Mucosa of descending colon (tissue), 3 donors: ENCODE data around the gene SNED1. TPM values are rescaled to one million over a fixed set of nuclear protein-coding genes. Genes with fewer than 3 reads are reported as not detected.

Experiments
- ATAC-seq: fragments of 200-7000 bp; cut with Tn5 transposase; one replicate; pipeline ENCODE4 v1.9.1; 2020; ENCODE audit warnings: mild to moderate bottlenecking, moderate library complexity
- DNase-seq, 3 donors: peaks; one replicate each; pipeline ENCODE4 v3.0.0-alpha.2; 2020
- H3K36me3 ChIP-seq: fragments of 200-600 bp; one replicate; pipeline ENCODE4 v1.8.0; 2021; ENCODE audit warnings: low read depth, mild to moderate bottlenecking
- H3K4me1 ChIP-seq: fragments of 200-600 bp; one replicate; pipeline ENCODE4 v1.8.0; 2021; ENCODE audit warnings: low read depth, mild to moderate bottlenecking
- H3K4me3 ChIP-seq: fragments of 200-600 bp; one replicate; pipeline ENCODE4 v1.8.0; 2021; ENCODE audit warnings: mild to moderate bottlenecking
- H3K9me3 ChIP-seq: fragments of 200-600 bp; one replicate; pipeline ENCODE4 v1.8.0; 2021; ENCODE audit warnings: mild to moderate bottlenecking
- CTCF ChIP-seq: fragments of 200-600 bp; IDR thresholded peaks from one replicate; pipeline ENCODE4 v1.8.0; 2022; ENCODE audit warnings: antibody characterized with exemption, mild to moderate bottlenecking
- intact Hi-C, 2 donors: fragments of 100-400 bp; cut with DNase I in 1 of 2; cut with micrococcal nuclease in 1 of 2; formaldehyde crosslinking; loops; one replicate each; pipeline versions ENCODE4 v1.11.0 to v1.11.1; 2022; cut with DNase I, micrococcal nuclease
- total RNA-seq, 3 donors: library from RNA; stranded (reverse); fragmentation: NEBNext Ultra II Directional in 2 of 3; extraction: Animal tissue kit (Norgen Biotek cat#: 25700) in 2 of 3; gene quantifications; one replicate each; pipeline versions ENCODE4 v1.2.1 to v1.2.4, GENCODE V29; 2021 to 2023
- donor health status: DM: no; HTN: no; CAD: no; lungs with moderate emphysema.
- donor health status: DM: no; HTN: no; CAD: no.
- donor health status: DM: no; HTN: yes; CAD: no.

SNED1 gene
- total RNA-seq, 3 donors from 2014 or later = 7.0 to 16.3 (median 14.1) TPM

GRCh38 chr2:240995041-240996021, 3.1 kb upstream of the SNED1 start:
- DNase-seq = peak in 2 of 3 donors; percentile 16 to 45
- no peaks in the 10 kb centered on the region for H3K36me3 ChIP-seq
- no peak for TF ChIP-seq CTCF
- ATAC-seq = no peak
- peaks cover 7% of the 10 kb centered on the region for H3K4me1 ChIP-seq
- intact Hi-C loops = no loop called here
- no peak overlapping the region for H3K4me3 ChIP-seq
- no peaks in the 10 kb centered on the region for H3K9me3 ChIP-seq

- intact Hi-C loops = no loop called here
These were observed 2.1 kb upstream of the SNED1 start for GRCh38 chr2:240996161-240996833.

GRCh38 chr2:240996834-240997140, 1.6 kb upstream of the SNED1 start:
- ATAC-seq (no peak), DNase-seq (peak in 1 of 3 donors; percentile 36)
- no peak for TF ChIP-seq CTCF
- H3K4me3 ChIP-seq = no peak overlapping the region
- peaks cover 7% of the 10 kb centered on the region for H3K4me1 ChIP-seq
- intact Hi-C loops = no loop called here
- no peaks in the 10 kb centered on the region for H3K36me3 ChIP-seq
- H3K9me3 ChIP-seq = no peaks in the 10 kb centered on the region

More at GRCh38 chr2:240996161-240996833, 2.1 kb upstream of the SNED1 start:
- no peak for TF ChIP-seq CTCF
- Histone ChIP-seq H3K36me3 (no peaks in the 10 kb centered on the region), H3K4me3 (no peak overlapping the region), H3K9me3 (no peaks in the 10 kb centered on the region), H3K4me1 (peaks cover 7% of the 10 kb centered on the region)
- ATAC-seq (no peak), DNase-seq (peak in 1 of 3 donors; percentile 26)

- TF ChIP-seq CTCF = no peak
- Histone ChIP-seq H3K9me3 (no peaks in the 10 kb centered on the region), H3K4me1 (peaks cover 7% of the 10 kb centered on the region), H3K4me3 (no peak overlapping the region), H3K36me3 (no peaks in the 10 kb centered on the region)
- ATAC-seq (no peak), DNase-seq (peak; percentile 18 to 44 (median 41))
- intact Hi-C loops = no loop called here
These were observed 1.1 kb upstream of the SNED1 start for GRCh38 chr2:240997141-240997855.

- Histone ChIP-seq H3K9me3 (peaks cover 6% of the 10 kb centered on the region), H3K4me1 (peaks cover 7% of the 10 kb centered on the region), H3K36me3 (no peaks in the 10 kb centered on the region), H3K4me3 (peak overlapping the region; percentile 26)
- TF ChIP-seq CTCF = no peak
- intact Hi-C loops = no loop called here
- no peak for ATAC-seq
- no peak for DNase-seq
These were observed 232 bp downstream of the SNED1 start for GRCh38 chr2:240998706-240998994.
